Ishikawa (cell line): ENCODE data around the gene PVR.

ENCODE experiments used
- CEBPB ChIP-seq: IDR thresholded peaks from 2 replicates; pipeline ENCODE4 v1.6.1; 2012
- CREB1 ChIP-seq: IDR thresholded peaks from 2 replicates; pipeline ENCODE4 v1.6.1; 2012; ENCODE audit warnings: low read depth
- EGR1 ChIP-seq: IDR thresholded peaks from 2 replicates; pipeline ENCODE4 v1.6.1; 2012
- EP300 ChIP-seq: IDR thresholded peaks from 2 replicates; pipeline ENCODE4 v1.6.1; 2012; ENCODE audit warnings: borderline replicate concordance
- FOXM1 ChIP-seq: IDR thresholded peaks from 2 replicates; pipeline ENCODE4 v1.6.1; 2012; ENCODE audit warnings: low read depth, borderline replicate concordance
- MAX ChIP-seq: IDR thresholded peaks from 2 replicates; pipeline ENCODE4 v1.6.1; 2012
- NFIC ChIP-seq: IDR thresholded peaks from 2 replicates; pipeline ENCODE4 v1.6.1; 2012
- RAD21 ChIP-seq: IDR thresholded peaks from 2 replicates; pipeline ENCODE4 v1.6.1; 2012; ENCODE audit warnings: low read depth
- REST ChIP-seq: IDR thresholded peaks from 2 replicates; pipeline ENCODE4 v1.6.1; 2012; ENCODE audit warnings: low read depth, mild to moderate bottlenecking
- TAF1 ChIP-seq: IDR thresholded peaks from 2 replicates; pipeline ENCODE4 v1.6.1; 2012; ENCODE audit warnings: low read depth, mild to moderate bottlenecking
- TCF12 ChIP-seq: IDR thresholded peaks from 2 replicates; pipeline ENCODE4 v1.6.1; 2012; ENCODE audit warnings: low read depth
- TEAD4 ChIP-seq: IDR thresholded peaks from 2 replicates; pipeline ENCODE4 v1.6.1; 2012
- USF1 ChIP-seq: IDR thresholded peaks from 2 replicates; pipeline ENCODE4 v1.6.1; 2012
- YY1 ChIP-seq: IDR thresholded peaks from 2 replicates; pipeline ENCODE4 v1.6.1; 2012; ENCODE audit warnings: low read depth
- ZBTB7A ChIP-seq: IDR thresholded peaks from 2 replicates; pipeline ENCODE4 v1.6.1; 2012; ENCODE audit warnings: low read depth

PVR gene

GRCh38 chr19:44643605-44644401, at the start of gene PVR:
Gene PVR (plus strand): TSS chr19:44643910. CDS start chr19:44644097, 187 bp downstream.
- TF ChIP-seq YY1 (peak; percentile 71), NFIC (no peak), TAF1 (peak; percentile 85), MAX (peak; percentile 30; the same call in 1 of the 2 replicates), TCF12 (0 out of 2 replicates have a peak, but pooled peaks have one; percentile 35), EGR1 (no peak), ZBTB7A (peak; percentile 92), TEAD4 (peak; percentile 51; the same call in 1 of the 2 replicates)

- TF ChIP-seq NFIC (no peak), YY1 (no peak), FOXM1 (no peak), CEBPB (no peak), TAF1 (no peak), CREB1 (no peak), TEAD4 (no peak), RAD21 (no peak), TCF12 (no peak), EP300 (no peak), USF1 (no peak), EGR1 (no peak), MAX (no peak), ZBTB7A (no peak), REST (no peak)
Measured at GRCh38 chr19:44596428-44597130, 47.1 kb upstream of the PVR start.

GRCh38 chr19:44597131-44597491, 46.6 kb upstream of the PVR start:
- TF ChIP-seq CREB1 (no peak), NFIC (no peak)

- no peak for TF ChIP-seq NFIC
- TF ChIP-seq FOXM1: no peak
- no peak for TF ChIP-seq USF1
- no peak for TF ChIP-seq REST
- TF ChIP-seq MAX: no peak
- TF ChIP-seq TEAD4: no peak
- TF ChIP-seq RAD21: no peak
- TF ChIP-seq TAF1: no peak
- no peak for TF ChIP-seq CEBPB
- TF ChIP-seq ZBTB7A: no peak
Measured at GRCh38 chr19:44598355-44598754, 45.4 kb upstream of the PVR start.

GRCh38 chr19:44598880-44599279, 44.8 kb upstream of the PVR start:
- TF ChIP-seq NFIC: no peak
- TF ChIP-seq REST: no peak
- TF ChIP-seq CEBPB: no peak
- TF ChIP-seq RAD21: no peak
- TF ChIP-seq CREB1: no peak
